ENCODE results near the gene MARCHF10.

DNA sequence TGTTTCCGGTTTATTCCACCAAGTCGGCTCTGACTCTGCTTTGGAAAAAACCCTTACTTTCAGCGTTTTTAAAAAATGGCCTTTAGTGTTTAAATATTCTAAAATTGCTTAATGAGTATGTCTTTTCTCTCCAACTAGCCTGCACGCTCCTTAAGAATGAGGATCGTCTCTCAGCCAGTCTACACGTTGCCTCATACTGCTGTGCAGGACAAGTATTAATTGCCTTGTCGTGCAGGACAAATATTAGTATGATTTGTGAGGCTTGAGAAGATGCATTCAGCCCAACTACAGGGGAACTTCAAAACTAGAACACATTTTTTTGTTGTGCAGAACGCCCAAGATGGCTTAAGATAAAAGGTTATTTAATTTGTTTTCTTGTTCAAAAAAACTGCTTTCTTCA, 61.2 kb downstream of the MARCHF10 start:
- TF ChIP-seq POLR2A (IDR thresholded peaks at IDR 0.05; ENCODE audit: low read length), result no peak
- no peak for TF ChIP-seq GATA1 (IDR thresholded peaks at IDR 0.05; ENCODE audit: low read depth, low read length)
